Fibroblast of the aortic adventitia (primary cell): ENCODE results near the gene BZW1. TPM values are rescaled to one million over a fixed set of nuclear protein-coding genes. Genes with fewer than 3 reads are reported as not detected.

Experiments
- DNase-seq: peaks from one replicate; pipeline ENCODE4 v3.0.0-alpha.2; 2010; ENCODE audit warnings: low read depth
- H3K4me3 ChIP-seq: 2 replicates; pipeline ENCODE4 v1.5.1; 2011; ENCODE audit warnings: low read depth, mild to moderate bottlenecking, control low read depth, low read length, moderate library complexity
- total RNA-seq: library from RNA; depleted of rRNA; stranded (reverse); fragments of >200 nt; gene quantifications from 2 replicates; pipeline ENCODE4 v1.2.3, GENCODE V29; 2012; ENCODE audit warnings: low replicate concordance
- TF ChIP-seq, protein P1 (sequence below): IDR thresholded peaks from 2 replicates; pipeline ENCODE4 v1.5.1; 2011; ENCODE audit warnings: mild to moderate bottlenecking, low read length, control low read depth, inconsistent platforms; ENCODE audit not compliant: insufficient read depth

The BZW1 gene
- total RNA-seq, 1 donor: 931 TPM

DNA sequence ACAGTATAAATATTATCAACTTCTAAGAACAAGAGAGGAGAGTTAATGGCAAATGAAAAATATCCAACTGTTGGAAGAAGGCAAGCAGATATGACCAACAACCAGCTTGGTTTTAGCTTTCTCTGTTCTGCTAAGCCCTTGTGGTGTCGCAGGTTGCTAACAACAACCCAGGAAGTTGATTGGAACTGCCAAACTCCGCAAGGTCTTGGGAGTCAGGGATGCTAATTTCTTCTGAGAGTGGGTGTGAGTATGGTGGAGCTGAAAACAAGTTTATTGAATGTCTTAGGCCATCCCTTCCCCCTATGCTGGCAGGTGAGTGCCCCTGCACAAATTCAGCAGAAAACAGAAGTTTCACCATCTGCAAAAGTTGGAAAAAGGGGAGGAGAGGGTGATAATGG, 17.5 kb downstream of the BZW1 start:
- H3K4me3 ChIP-seq: no peak overlapping the region
- TF ChIP-seq, protein P1, sequence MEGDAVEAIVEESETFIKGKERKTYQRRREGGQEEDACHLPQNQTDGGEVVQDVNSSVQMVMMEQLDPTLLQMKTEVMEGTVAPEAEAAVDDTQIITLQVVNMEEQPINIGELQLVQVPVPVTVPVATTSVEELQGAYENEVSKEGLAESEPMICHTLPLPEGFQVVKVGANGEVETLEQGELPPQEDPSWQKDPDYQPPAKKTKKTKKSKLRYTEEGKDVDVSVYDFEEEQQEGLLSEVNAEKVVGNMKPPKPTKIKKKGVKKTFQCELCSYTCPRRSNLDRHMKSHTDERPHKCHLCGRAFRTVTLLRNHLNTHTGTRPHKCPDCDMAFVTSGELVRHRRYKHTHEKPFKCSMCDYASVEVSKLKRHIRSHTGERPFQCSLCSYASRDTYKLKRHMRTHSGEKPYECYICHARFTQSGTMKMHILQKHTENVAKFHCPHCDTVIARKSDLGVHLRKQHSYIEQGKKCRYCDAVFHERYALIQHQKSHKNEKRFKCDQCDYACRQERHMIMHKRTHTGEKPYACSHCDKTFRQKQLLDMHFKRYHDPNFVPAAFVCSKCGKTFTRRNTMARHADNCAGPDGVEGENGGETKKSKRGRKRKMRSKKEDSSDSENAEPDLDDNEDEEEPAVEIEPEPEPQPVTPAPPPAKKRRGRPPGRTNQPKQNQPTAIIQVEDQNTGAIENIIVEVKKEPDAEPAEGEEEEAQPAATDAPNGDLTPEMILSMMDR: no peak
- DNase-seq: no peak

GRCh38 chr2:200834701-200835100, 23.0 kb downstream of the BZW1 start:
- TF ChIP-seq, protein P1: no peak
- no peak overlapping the region for H3K4me3 ChIP-seq
- no peak for DNase-seq

GRCh38 chr2:200839513-200839912, 27.8 kb downstream of the BZW1 start:
- no peak for DNase-seq
- TF ChIP-seq, protein P1: no peak
- H3K4me3 ChIP-seq: no peak overlapping the region

DNA sequence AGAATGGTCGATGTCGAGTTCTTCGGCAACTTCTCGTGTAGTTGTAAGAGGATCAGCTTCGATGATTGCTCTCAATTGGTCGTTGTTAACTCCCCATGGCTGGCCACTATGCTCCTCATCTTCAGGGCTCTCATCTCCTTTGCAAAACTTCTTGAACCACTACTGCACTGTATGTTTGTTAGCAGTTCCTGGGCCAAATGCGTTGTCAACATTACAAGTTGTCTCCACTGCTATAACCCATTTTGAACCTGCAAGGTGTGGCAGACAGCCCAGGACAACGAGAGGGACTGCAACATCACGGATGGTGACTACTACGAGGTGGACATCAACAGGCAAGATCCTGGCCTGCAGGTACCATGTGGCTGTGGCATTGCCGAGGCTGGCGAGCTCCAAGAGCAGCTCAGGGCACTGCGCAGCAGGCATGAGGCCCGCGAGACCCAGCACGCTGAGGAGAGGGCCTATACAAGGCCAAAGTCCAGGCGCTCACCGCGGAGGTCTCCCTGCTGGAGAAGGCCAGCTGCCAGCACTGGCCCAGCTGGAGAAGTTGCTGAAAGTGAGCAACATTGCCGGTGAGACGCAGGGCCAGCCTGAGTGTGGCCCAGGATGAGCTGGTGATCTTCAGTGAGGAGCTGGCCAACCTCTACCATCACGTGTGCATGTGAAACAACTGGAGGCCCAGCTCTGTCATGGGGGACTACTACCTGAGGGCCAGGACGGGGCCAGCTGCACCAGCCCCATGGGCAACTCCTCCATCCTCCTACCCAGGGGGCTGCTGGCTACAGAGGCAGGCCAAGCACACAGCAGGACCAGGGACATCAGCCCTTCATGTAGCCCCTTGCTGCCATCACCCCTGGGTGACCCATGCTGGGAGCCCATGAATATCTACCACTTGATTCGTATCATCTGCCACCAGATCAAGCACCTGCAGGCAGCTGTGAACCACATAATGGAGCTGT, 32.6 kb downstream of the BZW1 start:
- H3K4me3 ChIP-seq: no peak overlapping the region
- no peak for DNase-seq
- TF ChIP-seq, protein P1: no peak

GRCh38 chr2:200845194-200845593, 33.5 kb downstream of the BZW1 start:
- DNase-seq: no peak
- TF ChIP-seq, protein P1: no peak
- no peak overlapping the region for H3K4me3 ChIP-seq

- TF ChIP-seq, protein P1: no peak
- DNase-seq: no peak
- H3K4me3 ChIP-seq: no peak overlapping the region
Measured at GRCh38 chr2:200845669-200846325, 34.1 kb downstream of the BZW1 start.
